Stimulated activated CD4-positive, alpha-beta T cell treated with anti-CD3 and anti-CD28 coated beads, Interleukin-12 subunit alpha, Interleukin-12 subunit beta, amount 100 ng/mL, for 24 hours (primary cell): ENCODE results near the gene PGAP3.
A peak's percentile ranks its signal among the peaks of the same experiment; 100 is the strongest.
"Not testable (repeated sequence)": the region's sequence is repeated elsewhere in the genome, so short reads cannot be mapped to it uniquely, and the experiment has no call there.

Source experiments
- DNase-seq, 2 experiments: peaks; one replicate each; pipeline ENCODE4 v3.0.0-alpha.2; 2020; ENCODE audit warnings: low read depth in 2 of 2

PGAP3 gene, protein sequence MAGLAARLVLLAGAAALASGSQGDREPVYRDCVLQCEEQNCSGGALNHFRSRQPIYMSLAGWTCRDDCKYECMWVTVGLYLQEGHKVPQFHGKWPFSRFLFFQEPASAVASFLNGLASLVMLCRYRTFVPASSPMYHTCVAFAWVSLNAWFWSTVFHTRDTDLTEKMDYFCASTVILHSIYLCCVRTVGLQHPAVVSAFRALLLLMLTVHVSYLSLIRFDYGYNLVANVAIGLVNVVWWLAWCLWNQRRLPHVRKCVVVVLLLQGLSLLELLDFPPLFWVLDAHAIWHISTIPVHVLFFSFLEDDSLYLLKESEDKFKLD

GRCh38 chr17:39687546-39688474, at the start of gene PGAP3:
PGAP3 (minus strand) TSS chr17:39688057; CDS start chr17:39688014, 43 bp downstream.
- peak; percentile 68 to 84 for DNase-seq

- no peak for DNase-seq
These were observed 49.4 kb upstream of the PGAP3 start for GRCh38 chr17:39737206-39737759.

GRCh38 chr17:39736319-39737165, 48.7 kb upstream of the PGAP3 start:
- DNase-seq, result no peak

GRCh38 chr17:39735882-39736281, 48.0 kb upstream of the PGAP3 start:
- no peak for DNase-seq

GRCh38 chr17:39732586-39732985, 44.7 kb upstream of the PGAP3 start:
- no peak for DNase-seq

DNA sequence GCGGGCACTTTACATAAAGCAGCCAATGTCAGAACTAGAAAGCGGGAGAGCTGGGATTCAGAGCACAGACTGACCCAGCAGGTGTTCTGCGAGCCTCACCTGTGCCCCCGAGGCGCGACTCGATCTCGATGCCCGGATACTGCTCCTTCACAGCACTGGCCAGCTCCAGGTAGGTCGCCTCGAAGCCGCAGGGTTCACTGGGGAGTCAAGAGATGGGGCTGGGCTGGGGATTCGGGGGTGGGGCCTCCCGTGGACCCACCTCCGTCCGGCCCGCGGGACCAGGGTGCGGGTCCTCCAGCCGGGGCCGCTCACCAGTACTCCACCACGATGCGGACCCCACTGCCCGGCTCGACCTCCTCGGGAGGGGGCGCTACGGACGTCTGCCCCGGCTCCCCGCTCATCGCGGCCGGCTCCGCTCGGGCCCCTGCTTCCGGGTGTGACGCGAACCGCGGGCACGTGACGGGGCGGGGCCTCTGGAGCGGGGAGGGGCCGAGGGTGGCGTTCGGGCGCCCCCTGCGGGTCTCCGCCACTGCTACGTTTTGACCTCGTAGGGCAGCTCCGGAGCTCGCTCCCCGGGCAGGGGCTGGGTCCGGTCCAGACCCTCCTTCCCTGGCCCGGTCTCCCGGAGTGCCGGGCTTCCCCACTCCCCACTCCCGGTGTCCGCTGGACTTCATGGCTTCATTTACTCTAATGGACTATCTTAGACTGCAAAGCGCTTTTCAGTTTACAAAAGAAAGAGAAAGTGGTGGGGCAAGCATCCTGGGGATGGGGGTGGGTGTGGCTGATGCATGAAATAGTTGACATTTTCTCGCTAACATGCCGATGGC, 42.5 kb upstream of the PGAP3 start, which contains the start of gene MIEN1:
Gene MIEN1 (minus strand): TSS at position 438 of the 827 bp plus-strand sequence. CDS start 37 bp downstream, at position 401.
- DNase-seq, result peak; percentile 87 to 90

DNA sequence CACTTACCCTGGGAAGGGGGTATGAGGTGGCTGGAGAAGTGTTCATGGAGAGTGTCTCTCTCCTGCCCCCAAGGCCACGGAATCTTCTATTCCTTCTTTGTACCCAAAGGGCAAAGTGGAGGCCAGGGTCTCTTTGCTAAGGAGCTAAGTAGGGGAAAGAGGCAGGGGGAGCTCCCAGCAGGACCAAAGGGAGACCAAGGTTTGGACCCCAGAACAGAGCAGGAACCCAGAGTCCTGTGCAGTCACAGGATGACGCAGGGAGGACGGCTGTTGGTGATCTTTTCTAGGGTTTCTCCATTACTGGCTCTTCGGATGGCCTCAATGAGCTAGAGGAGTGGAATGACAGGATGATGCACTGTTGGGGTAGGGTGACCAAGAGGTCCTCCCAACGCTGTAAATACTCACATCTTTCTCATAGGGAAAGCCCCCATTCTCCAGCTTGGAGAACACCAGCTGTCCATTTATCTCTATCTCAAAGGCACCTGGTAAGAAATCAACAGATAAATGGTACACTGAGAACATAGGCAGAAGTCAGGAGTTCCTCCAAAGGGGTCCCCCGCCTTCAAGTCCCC, 41.5 kb upstream of the PGAP3 start:
- no peak for DNase-seq

DNA sequence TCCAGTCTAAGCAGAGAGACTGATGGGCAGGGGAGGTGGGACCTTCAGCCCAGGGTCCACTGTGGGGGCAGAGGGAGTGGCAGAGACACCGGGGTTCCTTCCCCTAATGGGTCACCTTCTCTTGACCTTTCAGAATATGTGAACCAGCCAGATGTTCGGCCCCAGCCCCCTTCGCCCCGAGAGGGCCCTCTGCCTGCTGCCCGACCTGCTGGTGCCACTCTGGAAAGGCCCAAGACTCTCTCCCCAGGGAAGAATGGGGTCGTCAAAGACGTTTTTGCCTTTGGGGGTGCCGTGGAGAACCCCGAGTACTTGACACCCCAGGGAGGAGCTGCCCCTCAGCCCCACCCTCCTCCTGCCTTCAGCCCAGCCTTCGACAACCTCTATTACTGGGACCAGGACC, 39.7 kb upstream of the PGAP3 start:
- DNase-seq, result no peak

GRCh38 chr17:39726617-39727016, 38.8 kb upstream of the PGAP3 start:
- DNase-seq, result no peak

DNA sequence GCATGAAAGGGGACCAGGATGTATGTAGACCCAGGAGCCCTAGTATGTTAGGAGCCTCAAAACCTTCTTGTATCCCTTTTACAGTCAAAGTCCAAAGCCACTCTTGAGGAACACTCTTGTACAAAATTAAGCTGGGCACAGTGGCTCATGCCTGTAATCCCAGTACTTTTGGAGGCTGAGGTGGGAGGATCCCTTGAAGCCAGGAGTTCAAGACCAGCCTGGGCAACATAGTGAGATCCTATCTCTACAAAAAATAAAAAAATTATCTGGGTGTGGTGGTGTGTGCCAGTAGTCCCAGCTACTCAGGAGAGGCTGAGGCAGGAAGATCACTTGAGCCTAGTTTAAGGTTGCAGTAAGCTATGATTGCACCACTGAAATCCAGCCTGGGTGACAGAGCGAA, 38.1 kb upstream of the PGAP3 start:
- DNase-seq, result not testable (repeated sequence)

GRCh38 chr17:39724731-39725130, 36.9 kb upstream of the PGAP3 start:
- no peak for DNase-seq

- DNase-seq, result no peak
These were observed 35.4 kb upstream of the PGAP3 start for GRCh38 chr17:39722965-39723848.

DNA sequence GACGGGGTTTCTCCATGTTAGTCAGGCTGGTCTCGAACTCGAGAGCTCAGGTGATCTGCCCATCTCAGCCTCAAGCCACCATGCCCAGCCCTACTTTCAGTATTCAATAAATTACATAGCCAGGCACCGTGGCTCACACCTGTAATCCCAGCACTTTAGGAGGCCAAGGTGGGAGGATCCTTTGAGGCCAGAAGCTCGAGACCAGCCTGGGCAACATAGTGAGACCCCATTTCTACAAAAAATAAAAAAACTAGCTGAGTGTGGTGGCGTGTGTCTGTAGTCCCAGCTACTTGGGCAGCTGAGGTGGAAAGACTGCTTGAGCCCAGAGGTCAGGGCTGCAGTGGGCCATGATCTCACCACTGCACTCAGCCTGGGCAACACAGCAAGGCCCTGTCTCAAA, 34.2 kb upstream of the PGAP3 start:
- no peak for DNase-seq

GRCh38 chr17:39719563-39720355, 31.9 kb upstream of the PGAP3 start:
- DNase-seq, result no peak

GRCh38 chr17:39717660-39718059, 29.8 kb upstream of the PGAP3 start:
- DNase-seq, result no peak

GRCh38 chr17:39716879-39717536, 29.2 kb upstream of the PGAP3 start:
- no peak for DNase-seq

GRCh38 chr17:39716073-39716818, 28.4 kb upstream of the PGAP3 start:
- no peak for DNase-seq
